ENCODE measurements around the gene RASIP1. TPM values are rescaled to one million over a fixed set of nuclear protein-coding genes. Genes with fewer than 3 reads are reported as not detected.

The RASIP1 gene
- polyA plus RNA-seq, 2 of the 4 experiments (the other 2 are of a cell fraction) = 0.36 to 0.40 TPM

DNA sequence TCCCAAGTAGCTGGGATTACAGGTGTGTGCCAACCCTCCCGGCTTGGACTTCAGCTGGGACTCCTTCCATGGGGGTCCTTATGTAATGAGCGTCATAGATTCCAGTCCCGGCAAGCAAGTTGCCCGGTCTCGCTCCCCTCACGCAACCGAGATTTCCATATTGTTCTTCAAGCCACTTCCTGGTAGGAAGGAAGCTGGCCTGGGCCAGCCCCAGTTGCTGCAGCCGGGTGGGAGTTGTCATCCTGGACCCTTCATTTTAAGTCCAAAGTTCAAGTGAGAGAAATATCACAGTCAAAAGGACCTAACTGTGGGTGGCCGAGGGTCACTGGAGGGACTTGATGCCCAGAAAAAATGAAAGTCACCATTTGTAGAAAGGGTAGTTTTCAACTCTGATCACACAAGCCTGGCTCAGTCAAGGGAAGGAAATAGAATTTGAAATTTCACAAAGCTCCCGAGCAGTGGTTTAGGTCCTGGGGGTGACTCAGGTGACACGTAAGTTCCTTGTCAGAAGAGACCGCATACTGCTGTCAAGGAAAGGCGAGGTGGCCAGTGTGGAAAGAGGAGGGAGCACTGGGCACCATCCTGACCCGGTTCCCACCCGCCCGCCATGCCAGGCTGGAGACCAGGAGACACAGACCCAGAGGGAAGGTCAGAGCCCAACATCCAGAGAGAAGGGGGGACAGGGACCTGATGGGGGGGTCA, 20.2 kb upstream of the RASIP1 start:
- 68% methylated on average over 16 of the region's 16 CpGs for WGBS (ENCODE audit: missing lambda C conversion rate)
- H3K9me3 ChIP-seq = no peaks in the 10 kb centered on the region
- peaks cover 11% of the 10 kb centered on the region; the same call in 2 of the 3 replicates for H3K4me1 ChIP-seq
- no peak overlapping the region for H3K4me3 ChIP-seq
- POLR2A ChIA-PET = no interaction called here
- FAIRE-seq = no peak
- DNase-seq (ENCODE audit: low read depth in 1 of 2, low spot score in 1 of 2) = no peak
- peak in 1 of 2 experiments; percentile 36; a peak in 2 of 6 replicates for ATAC-seq
- CTCF ChIA-PET = interaction anchor here (0.6 to 4.3 kb wide), 7 partner anchors 22 to 197 kb away, joined by 3 to 24 read pairs (median 5); no protein-coding TSS in a partner anchor
- peak overlapping the region in 1 of 2 experiments; percentile 35; a peak in 1 of 6 replicates for H3K27ac ChIP-seq
- no peak overlapping the region for H3K4me2 ChIP-seq
- TF ChIP-seq HDAC2 (IDR thresholded peaks at IDR 0.05) = no peak

- FAIRE-seq (no peak), DNase-seq (ENCODE audit: low read depth in 1 of 2, low spot score in 1 of 2) (no peak), ATAC-seq (no peak)
- no peak overlapping the region for H3K4me2 ChIP-seq
- POLR2A ChIA-PET = no interaction called here
- H3K4me1 ChIP-seq = peaks cover 31% of the 10 kb centered on the region
- no peak overlapping the region for H3K4me3 ChIP-seq
- WGBS (ENCODE audit: missing lambda C conversion rate) = 77% methylated on average over 8 of the region's 14 CpGs
- peak overlapping the region in 1 of 2 experiments; percentile 85; a peak in 2 of 6 replicates for H3K27ac ChIP-seq
- CTCF ChIA-PET = interaction anchor here (0.6 to 4.3 kb wide), 4 partner anchors 9 to 95 kb away, joined by 4 to 24 read pairs (median 8); no protein-coding TSS in a partner anchor
- no peaks in the 10 kb centered on the region for H3K9me3 ChIP-seq
- TF ChIP-seq, protein P1, sequence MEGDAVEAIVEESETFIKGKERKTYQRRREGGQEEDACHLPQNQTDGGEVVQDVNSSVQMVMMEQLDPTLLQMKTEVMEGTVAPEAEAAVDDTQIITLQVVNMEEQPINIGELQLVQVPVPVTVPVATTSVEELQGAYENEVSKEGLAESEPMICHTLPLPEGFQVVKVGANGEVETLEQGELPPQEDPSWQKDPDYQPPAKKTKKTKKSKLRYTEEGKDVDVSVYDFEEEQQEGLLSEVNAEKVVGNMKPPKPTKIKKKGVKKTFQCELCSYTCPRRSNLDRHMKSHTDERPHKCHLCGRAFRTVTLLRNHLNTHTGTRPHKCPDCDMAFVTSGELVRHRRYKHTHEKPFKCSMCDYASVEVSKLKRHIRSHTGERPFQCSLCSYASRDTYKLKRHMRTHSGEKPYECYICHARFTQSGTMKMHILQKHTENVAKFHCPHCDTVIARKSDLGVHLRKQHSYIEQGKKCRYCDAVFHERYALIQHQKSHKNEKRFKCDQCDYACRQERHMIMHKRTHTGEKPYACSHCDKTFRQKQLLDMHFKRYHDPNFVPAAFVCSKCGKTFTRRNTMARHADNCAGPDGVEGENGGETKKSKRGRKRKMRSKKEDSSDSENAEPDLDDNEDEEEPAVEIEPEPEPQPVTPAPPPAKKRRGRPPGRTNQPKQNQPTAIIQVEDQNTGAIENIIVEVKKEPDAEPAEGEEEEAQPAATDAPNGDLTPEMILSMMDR (IDR thresholded peaks at IDR 0.05) = no peak
- no peak for TF ChIP-seq RAD21 (conservative IDR thresholded peaks at IDR 0.05 in 1 of 2, IDR thresholded peaks at IDR 0.05 in 1 of 2)
- no peak for TF ChIP-seq HOXA7 (CRISPR knock-in tag; IDR thresholded peaks at IDR 0.05)
- TF ChIP-seq CEBPB (IDR thresholded peaks at IDR 0.05) = no peak
- TF ChIP-seq ESRRA (IDR thresholded peaks at IDR 0.05; ENCODE audit: borderline replicate concordance, low read length) = no peak
- no peak for TF ChIP-seq HOXB5 (CRISPR knock-in tag; IDR thresholded peaks at IDR 0.05)
- no peak for TF ChIP-seq MAX (IDR thresholded peaks at IDR 0.05)
- no peak for TF ChIP-seq KDM1A (IDR thresholded peaks at IDR 0.05; ENCODE audit: low read depth)
- no peak for TF ChIP-seq RNF2 (IDR thresholded peaks at IDR 0.05; ENCODE audit: borderline replicate concordance, low read depth)
- no peak for TF ChIP-seq ZC3H11A (IDR thresholded peaks at IDR 0.05)
- TF ChIP-seq POLR2A (IDR thresholded peaks at IDR 0.05; ENCODE audit: low read length) = no peak
- TF ChIP-seq MAFK (IDR thresholded peaks at IDR 0.05; ENCODE audit: partially characterized antibody) = no peak
- TF ChIP-seq FOSB (CRISPR knock-in tag; IDR thresholded peaks at IDR 0.05) = no peak
- TF ChIP-seq TP53 (CRISPR knock-in tag; IDR thresholded peaks at IDR 0.05) = no peak
- TF ChIP-seq, protein P2, sequence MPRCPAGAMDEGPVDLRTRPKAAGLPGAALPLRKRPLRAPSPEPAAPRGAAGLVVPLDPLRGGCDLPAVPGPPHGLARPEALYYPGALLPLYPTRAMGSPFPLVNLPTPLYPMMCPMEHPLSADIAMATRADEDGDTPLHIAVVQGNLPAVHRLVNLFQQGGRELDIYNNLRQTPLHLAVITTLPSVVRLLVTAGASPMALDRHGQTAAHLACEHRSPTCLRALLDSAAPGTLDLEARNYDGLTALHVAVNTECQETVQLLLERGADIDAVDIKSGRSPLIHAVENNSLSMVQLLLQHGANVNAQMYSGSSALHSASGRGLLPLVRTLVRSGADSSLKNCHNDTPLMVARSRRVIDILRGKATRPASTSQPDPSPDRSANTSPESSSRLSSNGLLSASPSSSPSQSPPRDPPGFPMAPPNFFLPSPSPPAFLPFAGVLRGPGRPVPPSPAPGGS (IDR thresholded peaks at IDR 0.05) = no peak
- no peak for TF ChIP-seq SMC3 (IDR thresholded peaks at IDR 0.05)
- no peak for TF ChIP-seq HEYL (CRISPR knock-in tag; IDR thresholded peaks at IDR 0.05)
- no peak for TF ChIP-seq RFX5 (IDR thresholded peaks at IDR 0.05)
These were observed 17.3 kb upstream of the RASIP1 start for GRCh38 chr19:48757741-48758144.

GRCh38 chr19:48757089-48757675, 16.8 kb upstream of the RASIP1 start:
- 67% methylated on average over 11 of the region's 12 CpGs for WGBS (ENCODE audit: missing lambda C conversion rate)
- DNase-seq (ENCODE audit: low read depth in 1 of 2, low spot score in 1 of 2) = no peak
- peak overlapping the region in 1 of 2 experiments; percentile 85; a peak in 2 of 6 replicates for H3K27ac ChIP-seq
- ChIA-PET CTCF (interaction anchor here (1.6 to 4.3 kb wide), 3 partner anchors 18 to 82 kb away, joined by 3 to 24 read pairs (median 5); no protein-coding TSS in a partner anchor), POLR2A (no interaction called here)
- no peaks in the 10 kb centered on the region for H3K9me3 ChIP-seq
- FAIRE-seq = no peak
- ATAC-seq = no peak
- no peak for TF ChIP-seq TP53 (CRISPR knock-in tag; IDR thresholded peaks at IDR 0.05)
- H3K4me1 ChIP-seq = peaks cover 35% of the 10 kb centered on the region
- H3K4me3 ChIP-seq = no peak overlapping the region
- H3K4me2 ChIP-seq = no peak overlapping the region
